A549 treated with GW870086 at 1 μM for 4 hours (cell line): Measurements from ENCODE around the gene PCDHGB4. TPM values are rescaled to one million over a fixed set of nuclear protein-coding genes. Genes with fewer than 3 reads are reported as not detected.

Source experiments
- total RNA-seq: library from RNA; stranded (reverse); fragments of 200-300 nt; extraction: Qiagen RNA extraction; gene quantifications from 5 replicates; pipeline ENCODE4 v1.2.3, GENCODE V29; 2022; ENCODE audit warnings: low read depth

PCDHGB4 gene
- total RNA-seq, 1 experiment from 2014 or later, result 1.00 TPM

DNA sequence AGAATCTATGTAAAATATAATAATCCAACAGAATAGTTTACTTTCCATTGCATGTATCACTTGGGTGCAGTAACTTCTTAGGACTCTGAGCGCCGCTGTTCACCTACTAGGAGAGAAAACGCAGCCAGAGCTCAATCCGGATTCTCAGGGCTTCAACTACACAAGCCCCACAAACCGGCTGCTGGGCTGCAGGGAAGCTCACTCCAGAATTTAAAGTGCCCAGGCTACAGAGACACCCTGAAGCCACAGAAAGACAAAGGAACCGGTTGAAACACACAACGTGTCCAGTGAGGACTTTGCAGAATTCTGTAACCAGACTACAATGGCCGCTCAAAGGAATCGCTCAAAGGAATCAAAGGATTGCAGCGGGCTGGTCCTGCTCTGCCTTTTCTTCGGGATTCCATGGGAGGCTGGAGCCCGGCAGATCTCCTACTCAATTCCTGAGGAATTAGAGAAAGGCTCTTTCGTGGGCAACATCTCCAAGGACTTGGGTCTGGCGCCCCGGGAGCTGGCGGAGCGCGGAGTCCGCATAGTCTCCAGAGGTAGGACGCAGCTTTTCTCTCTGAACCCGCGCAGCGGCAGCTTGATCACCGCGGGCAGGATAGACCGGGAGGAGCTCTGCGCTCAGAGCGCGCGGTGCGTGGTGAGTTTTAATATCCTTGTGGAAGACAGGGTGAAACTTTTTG lies 25.5 kb downstream of the PCDHGB4 start, which contains the start of gene PCDHGA10:
Gene PCDHGA10, plus strand, starts transcription at position 134 of the 686 bp plus-strand sequence. Its CDS starts 189 bp downstream, at position 323.

DNA sequence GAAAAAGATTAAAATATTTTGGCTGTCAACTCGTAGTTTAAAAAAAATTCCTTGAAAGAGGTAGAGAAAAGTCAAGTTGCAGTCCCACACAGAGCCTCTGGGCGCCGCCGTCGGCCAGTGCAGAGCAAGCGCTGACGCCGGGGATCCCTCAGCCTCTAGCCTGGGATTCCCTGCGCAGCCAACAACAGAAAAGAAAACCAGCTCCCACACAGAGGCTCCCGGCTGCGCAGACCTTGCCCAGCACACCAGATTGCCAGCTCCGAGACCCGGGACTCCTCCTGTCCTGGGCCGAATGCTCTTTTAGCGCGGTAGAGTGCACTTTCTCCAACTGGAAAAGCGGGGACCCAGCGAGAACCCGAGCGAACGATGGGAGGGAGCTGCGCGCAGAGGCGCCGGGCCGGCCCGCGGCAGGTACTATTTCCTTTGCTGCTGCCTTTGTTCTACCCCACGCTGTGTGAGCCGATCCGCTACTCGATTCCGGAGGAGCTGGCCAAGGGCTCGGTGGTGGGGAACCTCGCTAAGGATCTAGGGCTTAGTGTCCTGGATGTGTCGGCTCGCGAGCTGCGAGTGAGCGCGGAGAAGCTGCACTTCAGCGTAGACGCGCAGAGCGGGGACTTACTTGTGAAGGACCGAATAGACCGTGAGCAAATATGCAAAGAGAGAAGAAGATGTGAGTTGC lies 30.1 kb downstream of the PCDHGB4 start, which contains the start of gene PCDHGB7:
Gene PCDHGB7, plus strand, starts transcription at position 184 of the 679 bp plus-strand sequence. Its CDS starts 183 bp downstream, at position 367.

DNA sequence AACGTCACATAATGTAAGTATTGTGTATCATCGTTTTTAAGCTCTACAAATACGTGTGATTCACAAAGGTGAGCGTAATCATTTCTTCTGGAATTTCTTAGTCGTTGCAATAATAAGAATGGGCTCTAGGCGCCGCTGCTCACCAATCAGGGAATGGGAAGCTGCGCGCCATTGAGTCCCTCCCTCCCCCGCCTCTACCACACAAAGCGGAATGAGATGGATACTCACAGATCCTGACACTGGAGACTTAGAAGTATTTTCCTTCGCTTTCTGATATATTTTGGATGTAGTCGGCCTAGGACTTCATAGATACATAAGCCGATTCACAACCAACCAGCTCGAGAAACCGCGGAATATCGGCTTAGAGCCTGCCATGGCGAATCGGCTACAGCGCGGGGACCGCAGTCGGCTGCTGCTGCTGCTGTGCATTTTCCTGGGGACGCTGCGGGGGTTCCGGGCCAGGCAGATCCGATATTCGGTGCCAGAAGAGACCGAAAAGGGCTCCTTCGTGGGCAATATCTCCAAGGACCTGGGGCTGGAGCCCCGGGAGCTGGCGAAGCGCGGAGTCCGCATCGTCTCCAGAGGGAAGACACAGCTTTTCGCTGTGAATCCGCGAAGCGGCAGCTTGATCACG lies 33.5 kb downstream of the PCDHGB4 start, which contains the start of gene PCDHGA11:
Gene PCDHGA11, plus strand, starts transcription at position 197 of the 634 bp plus-strand sequence. Its CDS starts 177 bp downstream, at position 374.

DNA sequence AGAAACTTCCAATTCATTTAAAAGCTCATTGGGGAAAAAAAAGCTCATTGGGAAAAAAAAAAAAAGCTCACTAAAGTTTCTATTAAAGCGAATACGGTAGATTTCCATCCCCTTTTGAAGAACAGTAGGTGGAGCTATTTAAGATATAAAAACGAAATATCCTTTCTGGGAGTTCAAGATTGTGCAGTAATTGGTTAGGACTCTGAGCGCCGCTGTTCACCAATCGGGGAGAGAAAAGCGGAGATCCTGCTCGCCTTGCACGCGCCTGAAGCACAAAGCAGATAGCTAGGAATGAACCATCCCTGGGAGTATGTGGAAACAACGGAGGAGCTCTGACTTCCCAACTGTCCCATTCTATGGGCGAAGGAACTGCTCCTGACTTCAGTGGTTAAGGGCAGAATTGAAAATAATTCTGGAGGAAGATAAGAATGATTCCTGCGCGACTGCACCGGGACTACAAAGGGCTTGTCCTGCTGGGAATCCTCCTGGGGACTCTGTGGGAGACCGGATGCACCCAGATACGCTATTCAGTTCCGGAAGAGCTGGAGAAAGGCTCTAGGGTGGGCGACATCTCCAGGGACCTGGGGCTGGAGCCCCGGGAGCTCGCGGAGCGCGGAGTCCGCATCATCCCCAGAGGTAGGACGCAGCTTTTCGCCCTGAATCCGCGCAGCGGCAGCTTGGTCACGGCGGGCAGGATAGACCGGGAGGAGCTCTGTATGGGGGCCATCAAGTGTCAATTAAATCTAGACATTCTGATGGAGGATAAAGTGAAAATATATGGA lies 43.0 kb downstream of the PCDHGB4 start, which contains the start of gene PCDHGA12:
Gene PCDHGA12, plus strand, starts transcription at position 176 of the 782 bp plus-strand sequence. Its CDS starts 253 bp downstream, at position 429.

Other genes with a start within 250 kb of the PCDHGB4 start
- 0.81 to 1.2 TPM (median 0.89 TPM) in 5 replicates for gene PCDHB6, start 237.6 kb upstream of the PCDHGB4 start, total RNA-seq
- not detected in 5 replicates for gene PCDHB7, start 215.1 kb upstream of the PCDHGB4 start, total RNA-seq
- gene PCDHB8, start 209.9 kb upstream of the PCDHGB4 start, total RNA-seq, result 0.24 to 0.39 TPM (median 0.32 TPM) in 5 replicates
- 0.05 to 0.15 TPM (median 0.06 TPM) in 4 of 5 replicates, not detected in the other for gene PCDHB16, start 205.3 kb upstream of the PCDHGB4 start, total RNA-seq
- gene PCDHB9, start 200.5 kb upstream of the PCDHGB4 start, total RNA-seq, result 0.05 TPM in 1 of 5 replicates, not detected in the others
- gene PCDHB10, start 195.3 kb upstream of the PCDHGB4 start, total RNA-seq, result 0.05 TPM in 2 of 5 replicates, not detected in the others
- 0.08 to 0.12 TPM (median 0.10 TPM) in 4 of 5 replicates, not detected in the other for gene PCDHB11, start 188.1 kb upstream of the PCDHGB4 start, total RNA-seq
- gene PCDHB12, start 179.0 kb upstream of the PCDHGB4 start, total RNA-seq, result not detected in 5 replicates
- gene PCDHB13, start 173.8 kb upstream of the PCDHGB4 start, total RNA-seq, result 0.03 to 0.07 TPM (median 0.07 TPM) in 4 of 5 replicates, not detected in the other
- 0.02 to 0.13 TPM (median 0.07 TPM) in 5 replicates for gene PCDHB14, start 164.4 kb upstream of the PCDHGB4 start, total RNA-seq
- gene PCDHB15, start 142.3 kb upstream of the PCDHGB4 start, total RNA-seq, result 0.05 to 0.16 TPM (median 0.09 TPM) in 3 of 5 replicates, not detected in the others
- gene SLC25A2, start 83.6 kb upstream of the PCDHGB4 start, total RNA-seq, result not detected in 5 replicates
- gene TAF7, start 66.9 kb upstream of the PCDHGB4 start, total RNA-seq, result 63.2 to 78.4 TPM (median 73.8 TPM) in 5 replicates
- gene PCDHGA1, start 57.2 kb upstream of the PCDHGB4 start, total RNA-seq, result 0.29 to 0.38 TPM (median 0.32 TPM) in 5 replicates
- gene PCDHGA2, start 48.9 kb upstream of the PCDHGB4 start, total RNA-seq, result 0.45 to 0.72 TPM (median 0.70 TPM) in 5 replicates
- gene PCDHGA3, start 43.9 kb upstream of the PCDHGB4 start, total RNA-seq, result not detected in 5 replicates
- 1.6 to 2.1 TPM (median 1.9 TPM) in 5 replicates for gene PCDHGB1, start 37.6 kb upstream of the PCDHGB4 start, total RNA-seq
- gene PCDHGA4, start 32.7 kb upstream of the PCDHGB4 start, total RNA-seq, result 0.07 to 0.18 TPM (median 0.14 TPM) in 5 replicates
- gene PCDHGB2, start 27.7 kb upstream of the PCDHGB4 start, total RNA-seq, result 0.05 to 0.19 TPM (median 0.10 TPM) in 5 replicates
- gene PCDHGA5, start 23.5 kb upstream of the PCDHGB4 start, total RNA-seq, result 0.08 to 0.22 TPM (median 0.12 TPM) in 5 replicates
- gene PCDHGB3, start 17.5 kb upstream of the PCDHGB4 start, total RNA-seq, result 0.16 to 0.31 TPM (median 0.22 TPM) in 5 replicates
- gene PCDHGA6, start 13.8 kb upstream of the PCDHGB4 start, total RNA-seq, result 0.13 to 0.26 TPM (median 0.14 TPM) in 5 replicates
- 0.59 to 1.1 TPM (median 0.95 TPM) in 5 replicates for gene PCDHGA7, start 5.0 kb upstream of the PCDHGB4 start, total RNA-seq
- gene PCDHGA8, start 4.9 kb downstream of the PCDHGB4 start, total RNA-seq, result 0.02 to 0.13 TPM (median 0.07 TPM) in 3 of 5 replicates, not detected in the others
- gene PCDHGB5, start 10.2 kb downstream of the PCDHGB4 start, total RNA-seq, result 1.9 to 2.7 TPM (median 2.3 TPM) in 5 replicates
- gene PCDHGA9, start 15.1 kb downstream of the PCDHGB4 start, total RNA-seq, result 0.05 to 0.10 TPM (median 0.07 TPM) in 4 of 5 replicates, not detected in the other
- gene PCDHGB6, start 20.3 kb downstream of the PCDHGB4 start, total RNA-seq, result 0.07 to 0.16 TPM (median 0.12 TPM) in 5 replicates
- gene PCDHGA10, start 25.3 kb downstream of the PCDHGB4 start, total RNA-seq, result 0.02 TPM in 1 of 5 replicates, not detected in the others
- 0.03 to 0.06 TPM in 2 of 5 replicates, not detected in the others for gene PCDHGB7, start 30.0 kb downstream of the PCDHGB4 start, total RNA-seq
- gene PCDHGA11, start 33.4 kb downstream of the PCDHGB4 start, total RNA-seq, result 0.03 to 0.07 TPM in 2 of 5 replicates, not detected in the others
- gene PCDHGA12, start 42.8 kb downstream of the PCDHGB4 start, total RNA-seq, result not detected in 5 replicates
- gene PCDHGC3, start 88.3 kb downstream of the PCDHGB4 start, total RNA-seq, result 5.4 to 6.5 TPM (median 5.8 TPM) in 5 replicates
- not detected in 5 replicates for gene PCDHGC4, start 97.3 kb downstream of the PCDHGB4 start, total RNA-seq
- 0.05 to 0.06 TPM in 2 of 5 replicates, not detected in the others for gene PCDHGC5, start 101.4 kb downstream of the PCDHGB4 start, total RNA-seq
- gene DIAPH1, start 231.3 kb downstream of the PCDHGB4 start, total RNA-seq, result 90.1 to 106 TPM (median 102 TPM) in 5 replicates
- gene HDAC3, start 249.2 kb downstream of the PCDHGB4 start, total RNA-seq, result 43.3 to 53.6 TPM (median 48.3 TPM) in 5 replicates
- gene RELL2, start 249.3 kb downstream of the PCDHGB4 start, total RNA-seq, result 3.9 to 5.5 TPM (median 4.5 TPM) in 5 replicates